ENCODE data around the gene SLC5A6. TPM values are rescaled to one million over a fixed set of nuclear protein-coding genes. Genes with fewer than 3 reads are reported as not detected.

Gene SLC5A6
- total and polyA plus RNA-seq, 2 of the 8 experiments (the other 6 are each of a cell fraction or from before 2014, with no cell fraction given): 118 to 183 TPM

GRCh38 chr2:27212626-27213471 lies 781 bp upstream of the SLC5A6 start (continued):
- no peak for TF ChIP-seq USF2 (IDR thresholded peaks at IDR 0.05; ENCODE audit: low read length)
- TF ChIP-seq RBBP5 (IDR thresholded peaks at IDR 0.05; ENCODE audit: borderline replicate concordance, low read depth, low read length): no peak; the same call in 1 of the 2 replicates
- TF ChIP-seq SP2 (IDR thresholded peaks at IDR 0.05; ENCODE audit: low read length): no peak
- TF ChIP-seq ASH2L (IDR thresholded peaks at IDR 0.05; ENCODE audit: low read length): no peak
- no peak for TF ChIP-seq POLR2AphosphoS5 (IDR thresholded peaks at IDR 0.05; ENCODE audit: low read depth, low read length)
- TF ChIP-seq TEAD4 (IDR thresholded peaks at IDR 0.05; ENCODE audit: low read depth, low read length): no peak
- no peak for TF ChIP-seq NRF1 (IDR thresholded peaks at IDR 0.05; ENCODE audit: low read depth, low read length)
- TF ChIP-seq RXRA (IDR thresholded peaks at IDR 0.05; ENCODE audit: insufficient read depth, low read depth, low read length): no peak
- no peak for TF ChIP-seq SP4 (IDR thresholded peaks at IDR 0.05; ENCODE audit: low read length)
- no peak for TF ChIP-seq RAD21 (IDR thresholded peaks at IDR 0.05 in 1 of 2, conservative IDR thresholded peaks at IDR 0.05 in 1 of 2; ENCODE audit: low read depth in 2 of 2, low read length in 2 of 2)
